HG03039 (cell line): Measurements from ENCODE around the gene MANBA.
"Not testable (repeated sequence)": the region's sequence is repeated elsewhere in the genome, so short reads cannot be mapped to it uniquely, and the experiment has no call there.

Experiments
- ATAC-seq: cut with Tn5 transposase; IDR thresholded peaks from one replicate; pipeline ENCODE4 v1.9.1; 2021; ENCODE audit warnings: mild to moderate bottlenecking, moderate library complexity; ENCODE audit not compliant: unreplicated experiment

Gene MANBA

GRCh38 chr4:102725229-102725628 lies 35.5 kb downstream of the MANBA start:
- ATAC-seq, result no peak

- no peak for ATAC-seq
These were observed 37.3 kb downstream of the MANBA start for GRCh38 chr4:102723511-102723910.

GRCh38 chr4:102722740-102723139 lies 38.0 kb downstream of the MANBA start:
- no peak for ATAC-seq

- not testable (repeated sequence) for ATAC-seq
These were observed 41.8 kb downstream of the MANBA start for GRCh38 chr4:102718833-102719575.

- no peak for ATAC-seq
These were observed 43.2 kb downstream of the MANBA start for GRCh38 chr4:102717448-102718092.

GRCh38 chr4:102715057-102715456 lies 45.7 kb downstream of the MANBA start:
- no peak for ATAC-seq

- not testable (repeated sequence) for ATAC-seq
These were observed 47.0 kb downstream of the MANBA start for GRCh38 chr4:102713774-102714173.

GRCh38 chr4:102713096-102713495 lies 47.7 kb downstream of the MANBA start:
- ATAC-seq, result no peak

- ATAC-seq, result no peak
These were observed 49.8 kb downstream of the MANBA start for GRCh38 chr4:102710986-102711385.

GRCh38 chr4:102709060-102709459 lies 51.7 kb downstream of the MANBA start:
- ATAC-seq, result not testable (repeated sequence)

GRCh38 chr4:102707150-102707549 lies 53.6 kb downstream of the MANBA start:
- ATAC-seq, result no peak

- ATAC-seq, result no peak
These were observed 55.3 kb downstream of the MANBA start for GRCh38 chr4:102705391-102705935.

- no peak for ATAC-seq
These were observed 64.0 kb downstream of the MANBA start for GRCh38 chr4:102696758-102697157.

GRCh38 chr4:102694791-102695190 lies 66.0 kb downstream of the MANBA start:
- no peak for ATAC-seq

GRCh38 chr4:102693861-102694260 lies 66.9 kb downstream of the MANBA start:
- no peak for ATAC-seq

- no peak for ATAC-seq
These were observed 67.4 kb downstream of the MANBA start for GRCh38 chr4:102693262-102693850.

GRCh38 chr4:102692474-102692873 lies 68.3 kb downstream of the MANBA start:
- ATAC-seq, result no peak

GRCh38 chr4:102687982-102688433 lies 72.8 kb downstream of the MANBA start:
- peak; percentile 27 for ATAC-seq

- peak; percentile 91 for ATAC-seq
These were observed 73.3 kb downstream of the MANBA start for GRCh38 chr4:102687373-102687981.

- ATAC-seq, result no peak
These were observed 75.0 kb downstream of the MANBA start for GRCh38 chr4:102685768-102686167.

- no peak for ATAC-seq
These were observed 76.1 kb downstream of the MANBA start for GRCh38 chr4:102684610-102685052.
